PFSK-1 (cell line): ENCODE measurements around the gene RAD9A.
A peak's percentile ranks its signal among the peaks of the same experiment; 100 is the strongest.

Experiments used
- FOXP2 ChIP-seq: optimal IDR thresholded peaks from 2 replicates; pipeline ENCODE3; 2011; ENCODE audit warnings: borderline replicate concordance, control low read depth, inconsistent platforms; ENCODE audit not compliant: insufficient read depth; ENCODE audit errors: extremely low read length, extremely low read depth
- POLR2AphosphoS5 ChIP-seq: IDR thresholded peaks from 2 replicates; pipeline ENCODE4 v1.6.1; 2012; ENCODE audit warnings: low read depth, mild to moderate bottlenecking, control low read depth, low read length, moderate library complexity
- SIN3A ChIP-seq: IDR thresholded peaks from 2 replicates; pipeline ENCODE4 v1.6.1; 2012; ENCODE audit warnings: mild to moderate bottlenecking, low read length, moderate library complexity, borderline replicate concordance; ENCODE audit not compliant: insufficient read depth
- TAF1 ChIP-seq: IDR thresholded peaks from 2 replicates; pipeline ENCODE4 v1.6.1; 2012; ENCODE audit warnings: low read length, control low read depth, borderline replicate concordance; ENCODE audit not compliant: insufficient read depth
- TF ChIP-seq, protein P1 (sequence below), 2 experiments: IDR thresholded peaks; 2 replicates each; pipeline versions ENCODE4 v1.6.1 to v1.8.0; 2011 to 2012; ENCODE audit warnings: low read depth in 2 of 2, low read length in 2 of 2, control low read depth in 1 of 2, inconsistent platforms in 1 of 2, mild to moderate bottlenecking in 1 of 2, moderate library complexity in 1 of 2; ENCODE audit not compliant: insufficient read depth in 1 of 2

RAD9A gene

DNA sequence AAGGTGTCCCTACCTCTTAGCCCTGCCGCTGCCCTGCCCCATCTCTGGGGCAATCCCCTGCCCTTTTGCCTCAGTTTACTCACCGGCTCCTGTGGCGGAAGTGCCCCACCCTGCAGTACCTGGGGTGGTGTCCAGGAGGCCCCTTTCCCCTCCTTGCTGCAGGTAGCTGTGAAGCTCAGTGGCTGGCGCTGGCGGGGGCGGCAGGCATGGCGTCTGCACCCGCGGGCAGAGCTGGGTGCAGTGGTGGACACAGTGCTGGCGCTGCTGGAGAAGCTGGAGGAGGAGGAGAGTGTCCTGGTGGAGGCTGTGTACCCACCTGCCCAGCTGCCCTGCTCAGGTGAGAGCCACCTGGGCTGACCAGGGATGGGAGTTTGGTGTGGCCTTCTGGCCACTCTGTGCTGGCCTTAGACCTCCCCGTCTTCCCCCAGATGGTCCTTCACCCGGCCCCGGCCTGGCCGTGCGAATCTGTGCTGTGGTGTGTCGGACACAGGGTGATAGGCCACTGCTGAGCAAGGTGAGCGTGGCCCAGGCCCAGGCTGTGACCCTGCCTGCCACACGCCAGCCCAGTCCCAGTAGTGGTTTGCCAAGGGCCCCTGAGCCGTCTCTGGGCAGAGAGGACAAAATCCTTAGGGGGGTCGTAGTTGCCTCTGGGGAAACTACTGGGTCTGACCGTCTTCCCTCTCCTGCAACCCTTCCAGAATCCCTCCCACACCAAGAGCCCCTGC, 27.7 kb downstream of the RAD9A start:
- no peak for TF ChIP-seq SIN3A

DNA sequence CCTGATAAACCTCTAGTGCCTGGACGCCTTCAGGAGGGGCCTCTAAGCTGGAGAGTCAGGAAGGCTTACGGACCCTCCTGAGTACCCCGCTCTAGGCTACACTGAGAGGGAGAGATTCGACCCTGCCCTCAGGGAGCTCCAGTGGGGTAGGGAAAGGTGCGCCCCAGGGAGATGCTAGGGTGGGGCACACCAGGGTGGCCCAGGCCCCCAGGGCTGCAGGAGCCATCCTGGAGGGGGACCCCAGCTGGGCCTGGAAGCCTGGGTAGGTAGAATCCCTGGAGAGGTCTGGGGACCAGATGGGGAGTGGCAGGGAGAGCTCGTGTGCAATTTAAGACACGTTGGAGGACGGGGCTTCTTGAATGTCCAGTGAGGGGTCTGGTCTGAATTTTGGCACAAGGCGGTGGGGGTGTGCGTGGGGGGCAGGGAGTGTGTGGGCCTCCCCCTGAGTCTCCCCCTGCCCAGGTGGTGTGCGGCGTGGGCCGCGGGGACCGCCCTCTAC, 28.4 kb downstream of the RAD9A start:
- TF ChIP-seq FOXP2 (no peak), TAF1 (no peak), SIN3A (no peak)

GRCh38 chr11:67420646-67421429, 29.1 kb downstream of the RAD9A start:
- TF ChIP-seq POLR2AphosphoS5 (peak; percentile 53; the same call in 1 of the 2 replicates), TAF1 (peak; percentile 60; the same call in 1 of the 2 replicates), FOXP2 (peak; percentile 50), SIN3A (no peak)
- TF ChIP-seq, protein P1, sequence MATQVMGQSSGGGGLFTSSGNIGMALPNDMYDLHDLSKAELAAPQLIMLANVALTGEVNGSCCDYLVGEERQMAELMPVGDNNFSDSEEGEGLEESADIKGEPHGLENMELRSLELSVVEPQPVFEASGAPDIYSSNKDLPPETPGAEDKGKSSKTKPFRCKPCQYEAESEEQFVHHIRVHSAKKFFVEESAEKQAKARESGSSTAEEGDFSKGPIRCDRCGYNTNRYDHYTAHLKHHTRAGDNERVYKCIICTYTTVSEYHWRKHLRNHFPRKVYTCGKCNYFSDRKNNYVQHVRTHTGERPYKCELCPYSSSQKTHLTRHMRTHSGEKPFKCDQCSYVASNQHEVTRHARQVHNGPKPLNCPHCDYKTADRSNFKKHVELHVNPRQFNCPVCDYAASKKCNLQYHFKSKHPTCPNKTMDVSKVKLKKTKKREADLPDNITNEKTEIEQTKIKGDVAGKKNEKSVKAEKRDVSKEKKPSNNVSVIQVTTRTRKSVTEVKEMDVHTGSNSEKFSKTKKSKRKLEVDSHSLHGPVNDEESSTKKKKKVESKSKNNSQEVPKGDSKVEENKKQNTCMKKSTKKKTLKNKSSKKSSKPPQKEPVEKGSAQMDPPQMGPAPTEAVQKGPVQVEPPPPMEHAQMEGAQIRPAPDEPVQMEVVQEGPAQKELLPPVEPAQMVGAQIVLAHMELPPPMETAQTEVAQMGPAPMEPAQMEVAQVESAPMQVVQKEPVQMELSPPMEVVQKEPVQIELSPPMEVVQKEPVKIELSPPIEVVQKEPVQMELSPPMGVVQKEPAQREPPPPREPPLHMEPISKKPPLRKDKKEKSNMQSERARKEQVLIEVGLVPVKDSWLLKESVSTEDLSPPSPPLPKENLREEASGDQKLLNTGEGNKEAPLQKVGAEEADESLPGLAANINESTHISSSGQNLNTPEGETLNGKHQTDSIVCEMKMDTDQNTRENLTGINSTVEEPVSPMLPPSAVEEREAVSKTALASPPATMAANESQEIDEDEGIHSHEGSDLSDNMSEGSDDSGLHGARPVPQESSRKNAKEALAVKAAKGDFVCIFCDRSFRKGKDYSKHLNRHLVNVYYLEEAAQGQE (IDR thresholded peaks at IDR 0.05; ENCODE audit: insufficient read depth in 1 of 2, low read depth in 2 of 2, low read length in 2 of 2) = no peak

- TF ChIP-seq, protein P1 (IDR thresholded peaks at IDR 0.05; ENCODE audit: insufficient read depth in 1 of 2, low read depth in 2 of 2, low read length in 2 of 2) = no peak
- no peak for TF ChIP-seq TAF1
- no peak for TF ChIP-seq SIN3A
- TF ChIP-seq FOXP2 = no peak
- no peak for TF ChIP-seq POLR2AphosphoS5
Measured at GRCh38 chr11:67421430-67422031, 29.7 kb downstream of the RAD9A start.

DNA sequence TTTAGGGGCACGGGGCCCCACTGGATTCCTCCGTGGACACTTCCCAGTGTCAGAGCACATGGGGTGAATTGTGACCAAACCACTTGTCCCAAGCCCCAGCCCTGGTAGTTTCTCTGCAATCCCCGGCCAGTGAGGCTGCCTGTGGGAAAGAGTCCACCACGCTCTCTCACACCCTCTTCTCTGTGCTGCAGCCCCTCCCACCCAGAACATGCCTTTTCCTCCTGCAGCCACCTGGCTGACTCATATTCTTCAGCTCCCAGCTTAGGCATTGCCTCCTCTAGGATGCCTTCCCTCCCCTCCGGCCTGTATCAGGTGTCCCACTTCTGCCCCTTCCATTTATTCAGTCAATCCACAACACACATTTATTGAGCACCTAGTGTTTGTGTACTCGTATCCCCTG, 31.1 kb downstream of the RAD9A start:
- no peak for TF ChIP-seq POLR2AphosphoS5
- no peak for TF ChIP-seq FOXP2
- no peak for TF ChIP-seq TAF1
- TF ChIP-seq SIN3A = no peak
- TF ChIP-seq, protein P1 (IDR thresholded peaks at IDR 0.05; ENCODE audit: insufficient read depth in 1 of 2, low read depth in 2 of 2, low read length in 2 of 2) = no peak
